Measurements from ENCODE around the gene ANKS3. TPM values are rescaled to one million over a fixed set of nuclear protein-coding genes. Genes with fewer than 3 reads are reported as not detected.

ANKS3 gene
- total and polyA plus RNA-seq, 4 donors, result 12.6 to 26.3 (median 24.4) TPM

- ATAC-seq (ENCODE audit: insufficient read depth, low FRiP score) (no peak), DNase-seq (no peak)
- peaks cover 11 to 52% (median 35%) of the 10 kb centered on the region in 4 donors for H3K36me3 ChIP-seq (ENCODE audit: control insufficient read depth in 4 of 4, insufficient read depth in 4 of 4, low read length in 4 of 4)
- H3K4me1 ChIP-seq (ENCODE audit: control insufficient read depth in 5 of 5, insufficient read depth in 5 of 5, low read length in 5 of 5), result peaks cover 0 to 12% (median 0%) of the 10 kb centered on the region in 5 donors
- H3K9me3 ChIP-seq (ENCODE audit: control insufficient read depth in 4 of 4, insufficient read depth in 3 of 4, low read length in 3 of 4), result no peaks in the 10 kb centered on the region
- TF ChIP-seq CTCF (IDR thresholded peaks at IDR 0.05; ENCODE audit: control extremely low read depth, extremely low read depth), result no peak
- H3K4me3 ChIP-seq, result no peak overlapping the region
- no peak overlapping the region for H3K9ac ChIP-seq (ENCODE audit: insufficient read depth in 1 of 2, low read length in 2 of 2)
- H3K27me3 ChIP-seq (ENCODE audit: control insufficient read depth in 3 of 3, insufficient read depth in 3 of 3, low read length in 2 of 3), result no peaks in the 10 kb centered on the region
- whole genome bisulfite sequencing, 2 donors, result 94 to 95% methylated on average over 10 of the region's 10 CpGs
- peak overlapping the region in 1 of 2 donors; percentile 34 for H3K27ac ChIP-seq (ENCODE audit: low read depth in 1 of 2, low read length in 1 of 2)
Observed at GRCh38 chr16:4668313-4668960, 65.6 kb downstream of the ANKS3 start.

GRCh38 chr16:4667203-4667963 is 66.7 kb downstream of the ANKS3 start:
- ATAC-seq (ENCODE audit: insufficient read depth, low FRiP score), result no peak
- Histone ChIP-seq H3K27me3 (ENCODE audit: control insufficient read depth in 3 of 3, insufficient read depth in 3 of 3, low read length in 2 of 3) (no peaks in the 10 kb centered on the region), H3K27ac (ENCODE audit: low read depth in 1 of 2, low read length in 1 of 2) (peak overlapping the region in 1 of 2 donors; percentile 38), H3K9ac (ENCODE audit: insufficient read depth in 1 of 2, low read length in 2 of 2) (no peak overlapping the region), H3K4me3 (no peak overlapping the region), H3K4me1 (ENCODE audit: control insufficient read depth in 5 of 5, insufficient read depth in 5 of 5, low read length in 5 of 5) (peaks cover 0 to 12% (median 0%) of the 10 kb centered on the region in 5 donors), H3K9me3 (ENCODE audit: control insufficient read depth in 4 of 4, insufficient read depth in 3 of 4, low read length in 3 of 4) (no peaks in the 10 kb centered on the region), H3K36me3 (ENCODE audit: control insufficient read depth in 4 of 4, insufficient read depth in 4 of 4, low read length in 4 of 4) (peaks cover 11 to 48% (median 35%) of the 10 kb centered on the region in 4 donors)
- 76 to 86% methylated on average over 20 of the region's 20 CpGs for WGBS, 2 donors
- no peak for DNase-seq
- TF ChIP-seq CTCF (IDR thresholded peaks at IDR 0.05; ENCODE audit: control extremely low read depth, extremely low read depth), result no peak

- Histone ChIP-seq H3K4me1 (ENCODE audit: control insufficient read depth in 5 of 5, insufficient read depth in 5 of 5, low read length in 5 of 5) (peaks cover 0 to 15% (median 0%) of the 10 kb centered on the region in 5 donors), H3K4me3 (no peak overlapping the region), H3K36me3 (ENCODE audit: control insufficient read depth in 4 of 4, insufficient read depth in 4 of 4, low read length in 4 of 4) (peaks cover 11 to 50% (median 36%) of the 10 kb centered on the region in 4 donors), H3K27me3 (ENCODE audit: control insufficient read depth in 3 of 3, insufficient read depth in 3 of 3, low read length in 2 of 3) (no peaks in the 10 kb centered on the region), H3K9me3 (ENCODE audit: control insufficient read depth in 4 of 4, insufficient read depth in 3 of 4, low read length in 3 of 4) (no peaks in the 10 kb centered on the region), H3K9ac (ENCODE audit: insufficient read depth in 1 of 2, low read length in 2 of 2) (no peak overlapping the region), H3K27ac (ENCODE audit: low read depth in 1 of 2, low read length in 1 of 2) (no peak overlapping the region)
- DNase-seq (no peak), ATAC-seq (ENCODE audit: insufficient read depth, low FRiP score) (no peak)
- 91 to 94% methylated on average over 20 of the region's 20 CpGs for WGBS, 2 donors
- no peak for TF ChIP-seq CTCF (IDR thresholded peaks at IDR 0.05; ENCODE audit: control extremely low read depth, extremely low read depth)
Observed at GRCh38 chr16:4666537-4667202, 67.4 kb downstream of the ANKS3 start.

All from lung (tissue), 12 donors.